ENCODE measurements around the gene MYL9.

DNA sequence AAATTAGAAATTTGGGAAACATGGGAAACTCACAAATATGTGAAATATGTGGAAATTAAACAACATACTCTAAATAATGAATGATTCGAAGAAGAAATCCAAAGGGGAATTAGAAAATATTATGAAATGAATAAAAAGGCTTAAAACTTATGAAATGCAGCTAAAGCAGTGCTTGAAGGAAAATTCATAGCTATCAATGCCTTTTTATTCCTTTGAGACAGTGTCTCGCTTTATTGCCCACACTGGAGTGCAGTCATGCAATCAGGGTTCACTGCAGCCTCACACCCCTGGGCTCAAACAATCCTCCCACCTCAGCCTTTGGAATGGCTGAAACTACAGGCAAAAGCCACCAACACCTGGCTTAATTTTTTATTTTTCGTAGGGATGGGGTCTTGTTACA, 24.2 kb downstream of the MYL9 start:
- TF ChIP-seq POLR2A (IDR thresholded peaks at IDR 0.05; ENCODE audit: low read depth, low read length): no peak
- TF ChIP-seq, protein P1, sequence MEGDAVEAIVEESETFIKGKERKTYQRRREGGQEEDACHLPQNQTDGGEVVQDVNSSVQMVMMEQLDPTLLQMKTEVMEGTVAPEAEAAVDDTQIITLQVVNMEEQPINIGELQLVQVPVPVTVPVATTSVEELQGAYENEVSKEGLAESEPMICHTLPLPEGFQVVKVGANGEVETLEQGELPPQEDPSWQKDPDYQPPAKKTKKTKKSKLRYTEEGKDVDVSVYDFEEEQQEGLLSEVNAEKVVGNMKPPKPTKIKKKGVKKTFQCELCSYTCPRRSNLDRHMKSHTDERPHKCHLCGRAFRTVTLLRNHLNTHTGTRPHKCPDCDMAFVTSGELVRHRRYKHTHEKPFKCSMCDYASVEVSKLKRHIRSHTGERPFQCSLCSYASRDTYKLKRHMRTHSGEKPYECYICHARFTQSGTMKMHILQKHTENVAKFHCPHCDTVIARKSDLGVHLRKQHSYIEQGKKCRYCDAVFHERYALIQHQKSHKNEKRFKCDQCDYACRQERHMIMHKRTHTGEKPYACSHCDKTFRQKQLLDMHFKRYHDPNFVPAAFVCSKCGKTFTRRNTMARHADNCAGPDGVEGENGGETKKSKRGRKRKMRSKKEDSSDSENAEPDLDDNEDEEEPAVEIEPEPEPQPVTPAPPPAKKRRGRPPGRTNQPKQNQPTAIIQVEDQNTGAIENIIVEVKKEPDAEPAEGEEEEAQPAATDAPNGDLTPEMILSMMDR (conservative IDR thresholded peaks at IDR 0.05; ENCODE audit: low read depth, low read length): no peak
- no peak for TF ChIP-seq RAD21 (IDR thresholded peaks at IDR 0.05; ENCODE audit: low read length)
- TF ChIP-seq MAZ (IDR thresholded peaks at IDR 0.05; ENCODE audit: borderline replicate concordance, low read depth, low read length): no peak
- TF ChIP-seq CEBPB (IDR thresholded peaks at IDR 0.05; ENCODE audit: low read depth, low read length): no peak
